CD4-positive, alpha-beta T cell treated with Interleukin-12 subunit alpha and Interleukin-12 subunit beta, for 1 hour (primary cell): Measurements from ENCODE around the gene CCBE1.
"Not testable (repeated sequence)": the region's sequence is repeated elsewhere in the genome, so short reads cannot be mapped to it uniquely, and the experiment has no call there.

Experiments
- DNase-seq: peaks from one replicate; pipeline ENCODE4 v3.0.0-alpha.2; 2020

The CCBE1 gene

DNA sequence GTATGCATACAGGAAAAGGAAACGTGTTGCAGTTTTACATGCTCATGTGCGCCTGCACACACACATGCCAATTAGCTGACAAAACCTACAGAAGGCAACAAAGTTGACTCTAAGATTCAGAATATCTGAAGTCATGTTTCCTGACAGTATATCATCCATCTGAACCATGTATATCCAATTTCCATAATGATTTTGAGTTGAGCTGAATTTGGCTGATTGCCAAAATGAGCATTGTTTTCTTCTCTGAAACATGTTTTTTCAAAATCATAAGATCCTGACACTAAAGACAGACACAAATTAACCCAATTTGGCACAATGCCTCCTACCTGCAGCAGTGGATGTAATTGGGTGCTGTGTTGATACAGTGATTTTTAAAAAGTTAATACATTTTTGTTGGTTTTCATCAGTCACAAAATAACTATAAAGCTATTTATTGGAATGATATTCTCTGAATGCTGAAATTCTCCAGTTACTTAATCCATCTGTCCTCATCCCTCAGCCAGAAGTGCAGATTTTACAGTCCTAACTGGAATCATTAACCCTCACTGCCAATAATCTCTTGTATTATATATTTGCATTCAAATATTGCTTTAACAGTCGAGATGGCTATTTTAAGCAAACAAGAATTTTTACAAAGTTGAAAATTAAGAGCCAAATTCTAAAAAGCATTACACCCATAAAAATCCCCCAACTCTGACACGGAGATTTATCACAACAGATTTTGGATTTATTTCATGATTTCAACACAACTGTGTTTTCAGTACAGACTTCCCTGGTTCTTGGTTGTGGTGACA is 176.5 kb downstream of the CCBE1 start:
- DNase-seq, result no peak

- no peak for DNase-seq
These were observed 178.5 kb downstream of the CCBE1 start for GRCh38 chr18:59518705-59519104.

GRCh38 chr18:59517446-59518165 is 179.6 kb downstream of the CCBE1 start:
- DNase-seq, result no peak

- no peak for DNase-seq
These were observed 180.7 kb downstream of the CCBE1 start for GRCh38 chr18:59516356-59517155.

DNA sequence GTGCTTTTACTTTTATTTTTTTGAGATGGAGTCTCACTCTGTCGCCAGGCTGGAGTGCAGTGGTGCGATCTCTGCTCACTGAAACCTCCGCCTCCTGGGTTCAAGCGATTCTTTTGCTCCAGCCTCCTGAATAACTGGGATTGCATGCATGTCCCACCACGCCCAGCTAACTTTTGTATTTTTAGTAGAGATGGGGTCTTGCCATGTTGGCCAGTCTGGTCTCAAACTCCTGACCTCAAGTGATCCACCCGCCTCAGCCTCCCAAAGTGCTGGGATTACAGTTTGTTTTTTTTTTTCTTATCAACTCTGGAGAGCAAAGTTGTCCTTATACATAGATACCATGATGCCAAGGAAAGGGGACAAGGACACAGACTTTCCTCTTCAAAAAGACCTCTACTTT is 181.3 kb downstream of the CCBE1 start:
- not testable (repeated sequence) for DNase-seq

DNA sequence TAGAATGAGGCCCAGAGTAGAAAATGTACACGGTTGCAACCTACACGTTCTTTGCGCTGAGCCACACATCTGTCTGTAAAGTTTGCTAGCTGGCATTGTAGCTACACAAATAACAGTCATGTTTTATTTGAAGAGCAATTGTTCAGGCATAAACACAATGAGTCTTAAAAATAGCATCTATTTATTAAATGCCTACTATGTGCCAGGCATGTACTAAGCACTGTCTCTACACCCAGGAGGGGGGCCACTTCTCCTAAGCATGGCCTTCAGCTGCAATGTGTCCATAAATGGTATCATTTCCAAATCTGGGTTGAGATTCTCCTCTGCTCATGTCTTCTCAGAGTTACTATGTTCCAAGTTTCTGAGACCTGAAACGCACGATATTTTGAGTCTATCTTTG is 182.1 kb downstream of the CCBE1 start:
- no peak for DNase-seq

- no peak for DNase-seq
These were observed 183.0 kb downstream of the CCBE1 start for GRCh38 chr18:59514203-59514602.

- no peak for DNase-seq
These were observed 185.0 kb downstream of the CCBE1 start for GRCh38 chr18:59512025-59512755.

DNA sequence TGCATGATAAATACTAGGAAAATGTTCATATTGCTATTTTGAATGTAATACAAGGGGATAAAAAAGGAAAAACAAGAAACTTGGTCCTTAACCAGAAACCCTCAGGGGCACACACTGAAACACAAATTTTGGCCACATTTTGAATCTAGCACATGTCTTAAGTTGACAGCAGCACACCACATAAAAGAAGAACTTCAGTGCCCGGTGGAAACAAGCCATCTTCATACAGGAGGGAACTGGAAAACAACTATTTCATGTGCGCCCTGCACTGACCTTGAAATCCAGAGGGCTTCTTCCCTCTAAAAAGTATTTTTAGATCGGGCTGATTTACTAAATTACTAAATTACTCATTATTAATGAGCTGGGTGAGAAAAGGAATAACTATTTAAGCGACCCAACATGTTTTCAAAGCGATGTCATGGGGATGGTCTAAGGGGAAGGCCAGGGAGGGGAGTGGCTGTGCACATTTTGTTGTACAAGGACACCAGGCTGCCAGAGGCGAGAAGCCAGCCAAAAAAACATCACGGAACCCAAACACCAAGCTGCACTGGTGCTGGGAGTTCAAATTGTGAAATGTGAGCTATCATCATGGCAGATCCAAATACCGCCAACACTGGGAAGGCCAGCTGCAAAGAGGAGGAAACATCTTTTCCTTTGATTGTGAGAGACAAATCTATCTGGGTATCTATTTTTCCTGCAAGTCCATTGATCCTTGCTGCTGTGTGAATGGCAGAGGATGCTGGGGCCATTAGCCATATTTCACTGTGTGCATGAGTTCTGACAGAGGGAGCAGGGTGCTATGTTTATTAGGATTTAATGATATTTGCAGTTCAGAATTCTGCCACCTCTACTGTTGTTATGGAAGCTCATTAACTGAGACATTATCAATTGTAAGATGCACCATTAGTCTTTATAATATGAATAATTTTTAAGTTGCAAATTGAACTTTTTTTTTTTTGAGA is 187.5 kb downstream of the CCBE1 start:
- DNase-seq, result no peak

- DNase-seq, result no peak
These were observed 191.9 kb downstream of the CCBE1 start for GRCh38 chr18:59505356-59505755.

GRCh38 chr18:59502274-59503175 is 194.7 kb downstream of the CCBE1 start:
- no peak for DNase-seq

- no peak for DNase-seq
These were observed 195.3 kb downstream of the CCBE1 start for GRCh38 chr18:59501920-59502273.

GRCh38 chr18:59500765-59501164 is 196.5 kb downstream of the CCBE1 start:
- DNase-seq, result no peak

DNA sequence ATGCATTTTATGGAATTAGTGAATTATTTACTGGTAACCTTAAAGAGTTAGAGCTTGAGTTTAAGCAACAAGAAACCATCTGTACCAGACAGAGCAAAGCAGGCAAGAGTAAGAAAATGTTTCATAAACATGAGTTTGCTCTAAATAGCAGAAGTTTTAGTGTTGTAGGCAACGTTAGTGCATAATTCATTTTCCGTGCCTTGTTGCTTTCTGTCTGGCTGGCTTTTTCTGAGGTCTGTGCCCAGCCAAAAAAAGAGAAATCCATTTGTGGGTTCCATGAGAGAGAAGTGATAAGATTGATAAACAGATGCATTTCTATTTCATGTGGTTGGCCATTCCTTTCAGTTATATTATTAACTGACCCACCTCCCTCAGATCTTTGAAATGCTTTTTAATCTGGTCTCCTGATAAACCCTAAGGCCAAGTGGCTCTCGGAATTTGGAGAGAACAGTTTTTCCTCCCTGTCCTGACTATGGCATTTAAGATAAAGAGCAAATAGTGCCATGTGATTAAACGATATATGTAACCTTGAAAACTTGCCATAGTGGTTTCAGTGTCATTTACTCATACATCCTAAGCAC is 198.6 kb downstream of the CCBE1 start:
- no peak for DNase-seq

DNA sequence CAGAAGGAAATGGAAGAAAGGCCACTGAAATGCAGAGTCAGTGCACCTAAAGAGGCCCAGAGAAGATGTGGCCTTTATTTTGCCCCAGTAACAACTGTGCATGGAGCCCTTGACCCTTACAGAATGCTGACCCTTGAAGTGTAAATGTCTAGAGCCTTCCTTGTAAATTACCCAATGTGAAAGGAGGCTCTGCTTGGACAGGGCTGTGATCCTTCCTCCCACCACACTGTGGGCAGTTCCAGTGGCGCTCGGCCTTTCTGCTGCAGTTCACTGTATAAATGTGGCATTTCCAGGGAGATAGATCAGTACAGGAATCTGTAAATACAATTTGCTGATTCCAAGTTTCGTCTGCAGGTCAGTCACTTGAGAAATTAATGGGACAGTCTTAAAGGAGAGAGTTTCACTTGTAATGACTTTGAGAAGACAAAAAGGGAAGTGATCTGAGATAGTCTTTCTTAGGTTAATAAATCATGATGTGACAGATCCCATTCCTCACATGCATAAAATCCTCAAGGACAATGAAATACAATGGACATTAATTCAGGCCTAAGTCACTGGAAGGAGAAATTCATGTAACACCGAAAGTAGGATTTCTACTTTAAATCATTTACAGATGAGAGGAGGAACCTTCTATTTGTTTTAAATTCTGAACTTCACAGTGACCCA is 204.3 kb downstream of the CCBE1 start:
- DNase-seq, result no peak

DNA sequence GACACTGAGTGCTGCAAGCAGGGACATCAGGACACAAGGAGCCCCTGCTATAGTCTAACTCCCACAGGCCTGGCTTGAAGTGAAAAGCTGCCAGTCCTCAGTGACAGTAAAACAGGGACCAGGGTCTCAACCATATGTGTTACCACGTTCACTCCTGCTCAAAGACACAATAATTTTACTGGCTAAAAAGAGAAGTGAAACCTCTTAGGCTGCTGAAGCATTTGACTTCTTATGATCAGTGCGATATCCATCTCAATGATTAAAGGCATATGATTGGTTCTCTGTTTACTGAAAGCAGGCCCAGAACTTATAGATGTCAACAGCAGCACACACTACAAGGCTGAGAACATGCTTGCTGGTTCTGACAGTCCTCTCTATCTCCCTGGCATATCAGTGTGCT is 208.3 kb downstream of the CCBE1 start:
- no peak for DNase-seq

DNA sequence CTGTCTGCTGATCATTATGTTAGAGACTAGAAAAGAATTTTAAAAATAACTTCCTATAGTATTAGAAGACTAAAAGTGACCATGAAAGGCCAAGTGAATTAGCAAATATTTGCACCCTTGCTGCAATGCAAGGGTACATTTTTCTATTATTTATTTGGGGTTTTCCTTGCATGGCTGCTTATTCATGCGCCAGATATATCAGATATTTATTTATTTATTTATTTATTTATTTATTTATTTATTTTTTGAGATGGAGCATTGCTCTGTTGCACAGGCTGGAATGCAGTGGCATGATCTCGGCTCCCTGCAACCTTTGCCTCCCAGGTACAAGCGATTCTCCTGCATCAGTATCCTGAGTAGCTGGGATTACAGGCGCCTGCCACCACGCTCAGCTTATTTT is 211.8 kb downstream of the CCBE1 start:
- no peak for DNase-seq

- DNase-seq, result no peak
These were observed 212.5 kb downstream of the CCBE1 start for GRCh38 chr18:59484561-59485328.

GRCh38 chr18:59484131-59484530 is 213.1 kb downstream of the CCBE1 start:
- DNase-seq, result no peak
